Liver (tissue), 3 donors: ENCODE results near the gene COQ8B.

Source experiments
- EGR1 ChIP-seq, 2 donors: IDR thresholded peaks; 2 replicates each; pipeline ENCODE4 v1.6.1; 2016 to 2018; ENCODE audit warnings: antibody characterized with exemption in 2 of 2, low read depth in 2 of 2
- JUND ChIP-seq, 2 donors: IDR thresholded peaks; 2 replicates each; pipeline ENCODE4 v1.6.1; 2016; ENCODE audit warnings: antibody characterized with exemption in 2 of 2
- TF ChIP-seq, protein P1 (sequence below): fragments of 150-350 bp; IDR thresholded peaks from 2 replicates; pipeline ENCODE4 v1.5.1; 2017; ENCODE audit warnings: improper control_type of control experiment, low read depth, low read length; ENCODE audit not compliant: missing input control
- TF ChIP-seq, protein P2 (sequence below): IDR thresholded peaks from 2 replicates; pipeline ENCODE4 v1.6.1; 2016; ENCODE audit warnings: antibody characterized with exemption
- TF ChIP-seq, protein P3 (sequence below): IDR thresholded peaks from 2 replicates; pipeline ENCODE4 v1.6.1; 2016; ENCODE audit warnings: antibody characterized with exemption
- donor health status: healthy.
- donor health status: healthy.

DNA sequence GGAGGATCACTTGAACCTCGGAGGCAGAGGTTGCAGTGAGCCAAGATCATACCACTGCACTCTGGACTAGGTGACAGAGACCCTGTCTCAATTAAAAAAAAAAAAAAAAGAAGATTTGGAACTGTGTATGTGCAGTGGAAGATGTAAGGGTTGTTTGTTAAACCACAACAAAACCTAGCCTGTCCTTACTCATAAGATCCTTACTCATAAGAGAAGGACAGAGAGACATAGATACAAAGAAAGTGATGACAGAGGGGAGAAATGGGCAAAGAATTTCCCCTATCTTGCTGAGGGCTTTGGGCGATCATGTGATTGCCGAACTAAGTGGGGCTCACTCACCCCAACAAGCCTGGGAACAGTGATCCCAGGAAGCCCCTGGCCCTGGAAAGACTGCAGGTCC is 8.2 kb upstream of the COQ8B start:
- TF ChIP-seq, protein P1, sequence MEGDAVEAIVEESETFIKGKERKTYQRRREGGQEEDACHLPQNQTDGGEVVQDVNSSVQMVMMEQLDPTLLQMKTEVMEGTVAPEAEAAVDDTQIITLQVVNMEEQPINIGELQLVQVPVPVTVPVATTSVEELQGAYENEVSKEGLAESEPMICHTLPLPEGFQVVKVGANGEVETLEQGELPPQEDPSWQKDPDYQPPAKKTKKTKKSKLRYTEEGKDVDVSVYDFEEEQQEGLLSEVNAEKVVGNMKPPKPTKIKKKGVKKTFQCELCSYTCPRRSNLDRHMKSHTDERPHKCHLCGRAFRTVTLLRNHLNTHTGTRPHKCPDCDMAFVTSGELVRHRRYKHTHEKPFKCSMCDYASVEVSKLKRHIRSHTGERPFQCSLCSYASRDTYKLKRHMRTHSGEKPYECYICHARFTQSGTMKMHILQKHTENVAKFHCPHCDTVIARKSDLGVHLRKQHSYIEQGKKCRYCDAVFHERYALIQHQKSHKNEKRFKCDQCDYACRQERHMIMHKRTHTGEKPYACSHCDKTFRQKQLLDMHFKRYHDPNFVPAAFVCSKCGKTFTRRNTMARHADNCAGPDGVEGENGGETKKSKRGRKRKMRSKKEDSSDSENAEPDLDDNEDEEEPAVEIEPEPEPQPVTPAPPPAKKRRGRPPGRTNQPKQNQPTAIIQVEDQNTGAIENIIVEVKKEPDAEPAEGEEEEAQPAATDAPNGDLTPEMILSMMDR, result no peak
- TF ChIP-seq, protein P2, sequence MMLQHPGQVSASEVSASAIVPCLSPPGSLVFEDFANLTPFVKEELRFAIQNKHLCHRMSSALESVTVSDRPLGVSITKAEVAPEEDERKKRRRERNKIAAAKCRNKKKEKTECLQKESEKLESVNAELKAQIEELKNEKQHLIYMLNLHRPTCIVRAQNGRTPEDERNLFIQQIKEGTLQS, result no peak
- TF ChIP-seq EGR1 (IDR thresholded peaks at IDR 0.05; ENCODE audit: low read depth in 2 of 2), result no peak
- TF ChIP-seq JUND (IDR thresholded peaks at IDR 0.05), result no peak
- TF ChIP-seq, protein P3, sequence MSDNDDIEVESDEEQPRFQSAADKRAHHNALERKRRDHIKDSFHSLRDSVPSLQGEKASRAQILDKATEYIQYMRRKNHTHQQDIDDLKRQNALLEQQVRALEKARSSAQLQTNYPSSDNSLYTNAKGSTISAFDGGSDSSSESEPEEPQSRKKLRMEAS, result no peak
